Putamen (tissue), 1 donor: ENCODE data around the gene PUS10.
"Not testable (repeated sequence)": the region's sequence is repeated elsewhere in the genome, so short reads cannot be mapped to it uniquely, and the experiment has no call there.

Source experiments
- DNase-seq: peaks from one replicate; pipeline ENCODE4 v3.0.0-alpha.2; 2016; ENCODE audit warnings: low spot score

The PUS10 gene, protein sequence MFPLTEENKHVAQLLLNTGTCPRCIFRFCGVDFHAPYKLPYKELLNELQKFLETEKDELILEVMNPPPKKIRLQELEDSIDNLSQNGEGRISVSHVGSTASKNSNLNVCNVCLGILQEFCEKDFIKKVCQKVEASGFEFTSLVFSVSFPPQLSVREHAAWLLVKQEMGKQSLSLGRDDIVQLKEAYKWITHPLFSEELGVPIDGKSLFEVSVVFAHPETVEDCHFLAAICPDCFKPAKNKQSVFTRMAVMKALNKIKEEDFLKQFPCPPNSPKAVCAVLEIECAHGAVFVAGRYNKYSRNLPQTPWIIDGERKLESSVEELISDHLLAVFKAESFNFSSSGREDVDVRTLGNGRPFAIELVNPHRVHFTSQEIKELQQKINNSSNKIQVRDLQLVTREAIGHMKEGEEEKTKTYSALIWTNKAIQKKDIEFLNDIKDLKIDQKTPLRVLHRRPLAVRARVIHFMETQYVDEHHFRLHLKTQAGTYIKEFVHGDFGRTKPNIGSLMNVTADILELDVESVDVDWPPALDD

DNA sequence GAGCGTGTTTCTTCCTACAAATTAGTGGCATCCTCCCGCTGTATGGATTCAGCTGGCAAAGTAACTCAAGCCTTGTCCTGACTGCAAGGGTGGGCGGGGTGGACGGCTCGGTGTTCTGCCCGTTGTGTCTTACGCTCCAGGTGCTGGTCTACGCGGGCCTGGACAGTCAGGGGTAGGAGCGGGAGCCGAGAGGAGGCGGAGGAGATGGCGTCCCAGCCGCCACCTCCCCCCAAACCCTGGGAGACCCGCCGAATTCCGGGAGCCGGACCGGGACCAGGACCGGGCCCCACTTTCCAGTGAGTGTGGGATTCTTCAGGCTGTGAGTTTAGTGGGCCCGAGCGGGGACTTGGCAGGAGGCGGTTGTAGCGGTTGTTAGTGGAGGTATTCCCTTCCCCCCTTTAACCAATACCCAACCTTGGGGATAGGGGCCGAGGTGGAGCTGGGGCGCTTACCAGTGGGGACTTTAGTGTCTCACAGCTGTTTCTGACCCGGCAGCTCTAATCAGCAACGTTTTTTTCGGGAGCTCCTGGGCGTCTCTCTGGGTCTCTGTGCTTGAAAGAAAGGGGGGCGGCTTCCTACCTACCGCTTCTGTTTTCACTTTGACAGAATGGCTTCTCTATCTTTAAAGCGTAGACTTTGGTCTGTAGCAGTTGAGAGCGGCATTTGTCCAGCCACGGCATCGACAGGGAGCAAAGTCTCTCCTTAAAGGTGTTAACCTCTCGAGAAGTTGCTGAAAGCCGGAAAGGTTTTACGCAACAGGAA lies at the start of gene PUS10, which contains the start of gene PEX13:
PUS10 (minus strand) TSS at position 700 of the 762 bp plus-strand sequence. CDS start 6,365 bp downstream, outside the sequence.
PEX13 (plus strand) TSS at position 165 of the 762 bp plus-strand sequence; CDS start at position 205, 40 bp downstream.
- peak; percentile 3 for DNase-seq

DNA sequence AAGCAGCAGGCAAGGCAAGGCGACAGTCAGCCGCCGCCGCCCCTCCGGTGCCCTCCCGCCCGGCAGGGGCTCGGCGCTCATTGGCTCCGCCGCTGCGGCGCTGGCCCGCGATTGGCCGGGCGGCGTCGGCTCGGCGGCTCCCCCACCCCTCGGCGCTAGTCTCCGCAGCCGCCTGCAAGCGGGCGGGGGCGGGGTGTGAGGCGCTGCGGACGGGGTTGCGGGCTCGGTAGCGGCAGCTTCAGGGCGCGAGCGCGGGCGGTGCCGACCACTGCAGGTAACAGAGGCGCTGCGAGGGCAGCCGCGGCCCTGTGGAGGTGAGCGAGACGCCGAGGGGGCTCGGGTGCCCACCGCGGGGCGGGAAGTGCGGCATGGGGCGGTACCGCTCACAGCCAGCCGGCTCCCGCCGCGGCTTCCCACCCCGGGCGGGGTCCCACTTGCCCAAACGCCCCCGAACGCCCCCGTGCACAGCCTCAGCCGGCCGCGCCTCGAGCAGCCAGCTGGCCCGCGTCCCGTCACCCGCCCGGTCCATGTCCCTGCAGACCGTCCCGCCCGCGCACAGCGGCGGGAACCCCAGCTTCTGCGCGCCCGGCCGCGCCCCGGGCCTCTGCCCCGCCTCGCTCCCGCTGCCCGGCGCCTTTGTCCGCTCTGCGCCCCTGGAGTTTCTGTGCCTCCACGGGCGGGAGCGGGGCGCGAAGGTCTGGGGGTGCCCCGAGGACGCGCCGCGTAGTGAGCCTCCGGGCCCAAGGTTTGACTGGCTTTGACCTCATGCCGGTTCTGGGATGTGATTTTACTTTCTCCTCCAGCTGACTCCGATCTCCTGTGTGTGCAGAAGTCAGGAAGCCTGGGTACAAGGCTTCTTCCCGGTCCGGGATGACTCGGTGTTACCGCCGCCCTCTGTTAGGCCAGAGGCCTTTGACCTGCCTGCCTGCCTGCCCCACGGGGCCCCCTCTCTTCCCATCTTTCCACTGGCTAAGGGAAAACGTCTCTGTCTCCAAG lies 48.0 kb upstream of the PUS10 start, which contains the start of gene SANBR:
SANBR (plus strand) TSS at position 158 of the 996 bp plus-strand sequence. CDS start 4,480 bp downstream, outside the sequence.
- peak; percentile 92 for DNase-seq

DNA sequence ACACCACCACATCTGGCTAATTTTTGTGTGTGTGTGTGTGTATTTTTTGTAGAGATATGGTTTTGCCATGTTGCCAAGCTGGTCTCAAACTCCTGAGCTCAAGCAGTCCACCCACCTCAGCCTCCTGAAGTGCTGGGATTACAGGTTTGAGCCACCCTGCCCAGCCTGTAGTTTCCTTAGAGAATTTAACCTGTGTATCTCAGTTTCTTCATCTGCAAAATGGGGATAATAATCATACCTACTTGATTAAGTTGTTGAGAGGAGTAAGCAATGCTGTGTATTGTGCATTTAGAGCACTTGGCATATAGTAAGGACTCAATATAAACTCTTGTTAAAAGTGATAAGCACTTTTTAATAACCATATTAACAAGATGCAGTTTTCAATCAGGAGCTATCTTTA lies 41.3 kb upstream of the PUS10 start:
- DNase-seq = no peak

DNA sequence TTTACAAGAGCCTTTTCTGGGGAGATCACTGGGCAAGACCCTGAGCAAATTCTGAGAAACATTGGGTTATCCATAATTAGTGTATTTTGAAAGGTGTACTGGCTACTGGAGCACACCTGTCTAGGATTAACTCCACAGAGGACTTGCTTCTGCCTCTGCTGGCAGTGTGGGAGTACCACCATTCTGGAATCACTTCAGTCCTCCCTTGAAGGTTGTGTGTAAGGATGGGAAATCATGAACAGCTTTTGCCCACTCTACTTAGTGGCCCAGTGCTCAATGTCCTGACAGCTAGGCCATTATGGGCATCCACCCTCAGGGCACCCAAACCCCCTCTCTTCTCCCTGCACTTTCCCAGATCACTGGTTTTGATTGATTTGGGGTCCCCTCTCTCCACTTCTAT lies 39.5 kb upstream of the PUS10 start:
- DNase-seq = no peak

DNA sequence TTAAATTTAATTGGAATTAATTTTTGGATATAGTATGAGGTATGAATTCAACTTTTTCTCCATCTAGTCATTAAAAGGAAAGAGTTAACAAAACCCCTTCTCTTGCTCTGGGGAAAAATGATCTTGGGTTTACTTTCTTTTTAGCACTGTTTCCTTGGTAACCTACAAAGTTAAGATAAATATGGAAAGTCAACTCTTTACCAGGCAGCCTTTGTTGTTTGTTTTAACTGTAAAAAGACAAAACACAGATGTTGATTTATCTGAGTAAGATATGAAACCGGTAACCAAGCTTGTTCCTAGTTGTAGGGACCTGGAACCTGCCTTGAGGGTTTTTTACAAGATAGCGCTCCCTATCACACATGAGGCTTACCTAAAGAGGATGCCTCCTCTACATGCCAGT lies 37.5 kb upstream of the PUS10 start:
- DNase-seq = no peak

DNA sequence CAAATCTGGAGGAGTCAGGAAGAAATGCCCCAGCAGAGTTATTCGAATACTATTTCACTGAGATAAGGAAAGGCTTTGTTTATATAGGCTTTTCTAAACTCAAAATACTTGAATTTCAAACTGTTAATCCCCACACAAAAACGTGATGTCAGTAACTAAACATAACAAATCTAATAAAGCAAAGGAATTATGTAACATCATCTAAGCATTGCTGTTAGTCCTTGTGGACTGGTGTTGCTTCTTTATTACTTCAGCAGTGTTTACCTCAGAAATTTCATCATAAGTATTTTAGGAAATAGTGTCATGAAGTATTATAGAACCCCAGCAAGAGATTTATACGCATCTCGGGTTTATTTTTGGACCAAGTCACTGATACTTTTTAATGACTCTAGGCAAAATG lies 27.9 kb upstream of the PUS10 start:
- no peak for DNase-seq

DNA sequence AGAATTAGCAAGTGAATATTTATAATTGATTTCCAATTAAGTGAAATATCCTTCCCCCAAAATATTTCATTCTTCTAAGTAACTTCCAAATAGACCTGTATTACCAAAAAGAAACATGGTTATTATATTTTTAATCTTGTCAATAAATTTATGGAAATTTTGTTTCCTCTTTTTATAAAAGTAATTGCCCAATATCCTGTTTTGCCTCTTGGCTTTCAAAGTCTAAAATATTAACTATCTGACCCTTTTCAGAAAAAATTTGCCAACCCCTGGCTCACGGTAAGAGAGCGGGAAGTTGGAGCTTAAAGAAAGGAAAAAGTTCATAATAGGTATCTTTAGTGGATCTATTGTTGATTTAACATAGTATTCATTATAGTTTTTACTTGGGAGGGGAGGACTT lies 27.2 kb upstream of the PUS10 start:
- DNase-seq = no peak

DNA sequence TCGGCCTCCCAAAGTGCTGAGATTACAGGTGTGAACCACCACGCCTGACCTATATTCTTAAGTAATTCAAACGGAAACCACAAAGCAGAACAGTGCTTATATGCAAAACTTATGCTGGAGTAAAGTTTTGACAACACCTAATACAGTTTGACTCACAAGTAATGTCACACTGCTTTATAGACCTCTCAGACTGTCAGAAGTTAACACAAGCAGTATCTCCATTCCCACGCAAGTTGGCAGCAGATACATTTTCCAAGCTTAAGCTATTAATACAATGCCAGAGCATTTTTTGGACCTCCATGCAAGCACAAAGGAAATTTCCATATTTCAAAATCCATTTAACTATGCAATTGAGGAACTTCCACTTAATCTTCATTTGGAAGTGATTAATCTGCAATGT lies 26.6 kb upstream of the PUS10 start:
- DNase-seq = peak; percentile 29

DNA sequence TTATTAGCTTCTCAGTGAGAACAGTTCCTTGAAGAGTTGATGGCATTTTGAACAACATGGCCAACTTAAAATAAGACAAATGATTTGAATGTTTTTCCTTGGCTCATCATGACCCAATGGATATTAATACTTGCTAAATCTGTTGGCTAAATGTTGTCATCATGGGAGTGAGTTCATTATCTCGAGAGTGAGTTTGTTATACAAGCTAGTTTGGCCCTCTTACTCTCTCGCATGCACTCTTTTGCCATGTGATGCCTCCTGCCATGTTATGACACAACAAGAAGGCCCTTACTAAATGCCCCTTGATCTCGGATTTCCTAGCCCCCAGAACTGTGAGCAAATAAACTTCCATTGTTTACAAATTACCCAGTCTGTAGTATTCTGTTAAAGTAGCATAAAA lies 24.8 kb upstream of the PUS10 start:
- DNase-seq = no peak

DNA sequence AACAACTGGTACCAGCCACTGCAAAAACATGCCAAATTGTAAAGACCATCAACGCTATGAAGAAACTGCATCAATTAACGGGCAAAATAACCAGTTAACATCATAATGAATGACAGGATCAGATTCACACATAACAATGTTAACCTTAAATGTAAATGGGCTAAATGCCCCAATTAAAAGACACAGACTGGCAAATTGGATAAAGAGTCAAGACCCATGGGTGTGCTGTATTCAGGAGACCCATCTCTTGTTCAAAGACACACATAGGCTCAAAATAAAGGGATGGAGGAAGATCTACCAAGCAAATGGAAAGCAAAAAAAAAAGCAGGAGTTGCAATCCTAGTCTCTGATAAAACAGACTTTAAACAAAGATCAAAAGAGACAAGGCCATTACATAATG lies 18.6 kb upstream of the PUS10 start:
- DNase-seq = not testable (repeated sequence)

DNA sequence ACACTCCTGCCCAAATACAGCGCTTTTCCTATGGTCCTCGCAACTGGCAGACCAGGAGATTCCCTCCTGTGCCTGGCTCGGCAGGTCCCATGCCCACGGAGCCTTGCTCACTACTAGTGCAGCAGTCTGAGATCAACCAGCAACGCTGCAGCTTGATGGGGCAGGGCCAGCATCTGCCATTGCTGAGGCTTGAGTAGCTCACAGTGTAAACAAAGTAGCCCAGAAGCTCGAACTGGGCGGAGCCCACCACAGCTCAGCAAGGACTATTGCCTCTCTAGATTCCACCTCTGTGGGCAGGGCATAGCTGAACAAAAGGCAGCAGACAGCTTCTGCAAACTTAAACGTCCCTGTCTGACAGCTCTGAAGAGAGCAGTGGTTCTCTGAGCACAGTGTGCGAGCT lies 16.5 kb upstream of the PUS10 start:
- DNase-seq = not testable (repeated sequence)

DNA sequence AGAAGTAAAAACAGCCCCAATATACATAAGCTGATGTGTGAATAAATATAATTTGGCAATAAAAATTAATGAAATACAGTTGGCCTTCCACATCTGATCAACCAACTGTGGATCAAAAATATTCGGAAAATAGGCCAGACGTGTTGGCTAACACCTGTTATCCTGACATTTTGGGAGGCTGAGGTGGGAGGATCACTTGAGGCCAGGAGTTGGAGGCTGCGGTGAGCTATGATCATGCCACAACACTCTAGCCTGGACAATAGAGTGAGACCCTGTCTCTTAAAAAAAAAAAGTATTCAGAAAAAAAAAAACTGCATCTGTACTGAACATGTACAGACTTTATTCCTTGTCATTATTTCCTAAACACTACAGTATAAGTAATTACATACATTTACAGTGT lies 11.5 kb upstream of the PUS10 start:
- no peak for DNase-seq

DNA sequence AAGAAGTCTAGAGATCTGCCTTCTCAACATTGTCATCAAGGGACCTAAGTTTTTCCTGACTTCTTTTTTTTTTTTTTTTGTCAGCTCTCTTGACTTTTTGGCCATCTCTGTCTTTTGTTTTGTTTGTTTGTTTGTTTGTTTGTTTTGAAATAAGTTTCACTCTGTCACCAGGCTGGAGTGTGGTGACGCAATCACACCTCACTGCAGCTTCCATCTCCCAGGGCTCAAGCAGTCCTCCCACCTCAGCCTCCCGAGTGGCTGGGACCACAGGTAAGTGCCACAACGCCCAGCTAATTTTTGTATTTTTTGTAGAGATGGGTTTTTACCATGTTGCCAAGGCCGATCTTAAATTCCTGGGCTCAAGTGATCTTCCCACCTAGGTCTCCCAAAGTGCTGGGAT lies 5.6 kb upstream of the PUS10 start:
- DNase-seq = no peak

DNA sequence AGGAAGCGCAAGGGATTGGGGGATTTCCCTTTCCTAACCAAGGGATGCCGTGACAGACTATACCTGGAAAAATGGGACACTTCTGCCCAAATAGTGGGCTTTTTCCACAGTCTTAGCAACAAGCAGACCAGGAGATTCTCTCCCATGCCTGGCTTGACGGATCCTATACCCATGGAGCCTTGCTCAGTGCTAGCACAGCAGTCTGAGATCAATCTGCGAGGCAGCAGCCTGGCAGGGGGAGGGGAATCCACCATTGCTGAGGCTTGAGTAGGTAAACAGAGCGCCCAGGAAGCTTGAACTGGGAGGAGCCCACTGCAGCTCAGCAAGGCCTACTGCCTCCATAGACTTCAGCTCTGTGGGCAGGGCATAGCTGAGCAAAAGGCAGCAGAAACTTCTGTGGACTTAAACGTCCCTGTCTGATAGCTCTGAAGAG lies 3.2 kb upstream of the PUS10 start:
- DNase-seq = no peak

DNA sequence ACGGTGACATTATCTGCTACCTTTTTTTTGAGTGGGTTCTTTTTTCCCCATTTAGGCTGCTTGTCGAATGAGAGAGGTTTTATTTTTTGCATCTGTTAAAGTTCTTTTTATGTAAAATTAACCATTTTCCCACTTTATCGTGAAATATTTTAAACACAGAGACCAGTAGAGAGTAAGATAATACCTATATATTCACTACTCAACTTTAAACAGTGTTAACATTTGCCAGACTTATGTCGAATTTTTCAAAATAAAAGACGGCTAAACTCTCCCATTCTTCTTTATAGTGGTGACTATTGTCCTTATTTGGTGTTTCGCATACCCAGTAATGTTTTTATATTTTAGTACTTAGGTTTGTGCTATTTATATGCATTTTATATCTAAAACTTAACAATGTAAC lies 743 bp upstream of the PUS10 start:
- no peak for DNase-seq

DNA sequence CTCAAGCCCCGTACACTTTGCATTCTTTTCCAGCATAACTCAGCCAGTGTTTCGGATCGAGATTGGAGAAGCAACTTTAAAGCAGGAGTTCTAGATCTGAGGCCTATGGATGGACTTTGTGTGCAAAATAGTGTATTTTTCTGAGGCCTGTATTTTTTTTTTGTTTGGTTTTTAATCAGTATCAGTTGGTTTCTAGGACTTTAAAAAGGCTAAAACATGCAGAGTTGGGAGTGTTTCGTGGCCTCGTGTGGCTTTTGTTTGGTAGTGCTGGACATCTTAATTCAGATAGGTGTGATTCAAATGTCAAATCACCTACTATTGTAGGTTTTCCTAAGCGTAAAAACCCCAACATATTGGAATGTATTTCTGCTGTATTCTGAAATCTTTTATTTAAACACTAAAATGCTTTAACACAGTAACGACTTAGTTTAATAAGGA lies 282 bp upstream of the PUS10 start:
- DNase-seq = no peak

DNA sequence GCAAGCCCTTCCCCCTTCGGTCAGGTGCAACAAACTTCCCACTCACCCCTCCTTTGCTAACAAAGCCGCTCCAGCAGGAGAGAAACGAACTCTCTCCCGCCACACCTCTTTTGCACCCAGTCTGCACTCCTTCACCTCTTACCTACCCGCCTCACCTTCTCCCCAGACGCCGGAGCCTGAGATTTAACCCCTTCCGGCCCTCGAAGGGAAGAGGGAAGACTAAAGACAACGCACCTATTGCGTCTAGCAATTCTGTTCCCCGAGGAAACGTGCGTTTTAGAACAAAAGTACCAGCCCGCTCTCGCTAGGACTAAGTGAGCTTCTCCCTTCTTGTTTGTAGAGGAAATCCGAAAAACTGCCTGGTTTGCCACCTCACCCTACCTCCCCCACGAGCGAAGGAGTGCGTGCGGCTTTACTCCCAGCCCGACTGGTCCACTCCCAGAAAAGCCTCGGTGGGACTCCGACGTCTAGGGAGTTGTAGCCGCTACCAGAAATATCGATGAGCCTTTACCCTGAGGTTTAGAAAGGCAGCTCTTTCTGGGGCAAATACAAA lies 976 bp downstream of the PUS10 start:
- peak; percentile 85 for DNase-seq

DNA sequence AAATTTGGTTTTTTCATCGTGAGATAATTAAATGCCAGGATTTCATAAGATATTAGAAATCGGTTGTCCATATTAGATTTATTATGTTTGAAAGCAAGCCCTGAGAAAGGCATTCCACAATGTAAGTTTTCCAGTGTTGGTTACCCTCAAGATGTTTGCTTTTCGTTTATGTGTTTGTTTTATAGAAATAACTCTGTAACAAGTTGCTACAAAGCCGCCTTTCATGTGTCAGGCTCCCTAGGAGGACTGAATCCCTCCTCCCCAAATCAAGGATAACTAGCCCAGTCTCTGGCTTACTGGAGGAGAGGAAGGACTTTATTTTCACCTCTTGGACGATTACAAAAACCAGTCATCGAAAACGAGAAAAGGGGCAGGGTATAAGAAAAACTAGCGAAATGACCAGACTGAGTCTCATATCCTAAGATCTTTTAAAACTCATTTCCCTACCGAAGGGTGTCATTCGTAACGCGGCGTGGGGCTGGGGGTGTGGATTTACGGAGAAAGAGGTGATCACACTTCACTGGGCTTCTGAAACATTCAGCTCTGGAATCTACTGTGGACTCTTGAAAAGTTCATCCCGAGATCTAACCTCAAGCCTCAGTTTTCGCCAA lies 1.6 kb downstream of the PUS10 start:
- no peak for DNase-seq

DNA sequence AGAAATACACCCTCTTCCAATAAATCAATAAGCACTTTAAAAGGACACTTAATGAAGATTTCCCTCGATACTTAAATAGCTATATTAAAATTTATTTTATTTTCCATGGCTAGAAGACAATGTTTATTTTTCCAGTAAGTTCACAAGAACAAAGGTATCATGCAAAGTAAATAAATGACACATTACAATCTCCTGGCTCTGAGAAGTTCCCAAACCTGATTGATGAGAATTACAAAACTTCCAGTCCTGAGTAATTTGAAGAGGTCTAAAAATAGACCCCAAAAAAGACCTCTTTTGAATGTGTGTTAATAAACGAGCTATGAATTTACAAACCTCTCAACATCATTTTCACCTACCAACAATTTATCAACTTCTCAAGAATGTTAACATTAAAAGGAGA lies 2.1 kb downstream of the PUS10 start:
- no peak for DNase-seq

DNA sequence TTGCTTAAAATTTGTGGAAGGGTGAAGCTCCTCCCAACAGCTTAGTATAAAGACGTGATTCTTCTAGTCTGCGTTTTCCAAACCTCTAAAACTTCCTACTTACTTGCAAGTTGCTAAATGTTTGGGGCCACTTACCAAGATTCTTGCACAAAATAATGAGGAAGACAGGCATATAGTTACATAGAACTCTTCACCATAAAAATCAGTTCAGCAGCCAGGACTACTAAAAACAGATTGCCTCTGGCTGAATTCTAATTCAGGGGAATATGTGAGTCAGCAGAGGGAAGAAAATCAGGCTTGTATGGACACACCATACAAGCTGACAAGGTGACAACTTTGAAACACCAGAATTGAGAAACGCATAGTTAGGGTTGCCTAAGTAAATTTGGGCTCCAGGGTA lies 3.3 kb downstream of the PUS10 start:
- DNase-seq = no peak

DNA sequence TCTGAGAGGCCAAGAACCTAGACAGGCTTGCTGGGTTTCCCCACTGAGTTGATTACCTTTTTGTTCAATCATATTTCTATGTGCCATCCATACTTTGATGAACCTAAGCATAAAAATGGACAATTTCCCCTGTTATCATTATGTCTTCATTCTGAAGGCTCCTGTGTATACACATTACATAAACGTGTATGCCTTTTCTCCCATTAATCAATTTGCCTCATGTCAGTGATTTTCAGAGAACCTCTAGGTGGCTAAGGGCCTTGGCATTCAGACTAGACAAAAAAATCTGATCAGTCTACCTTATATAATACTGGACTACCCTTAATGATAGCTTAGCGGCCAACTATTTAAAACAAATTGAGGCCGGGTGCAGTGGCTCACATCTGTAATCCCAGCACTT lies 4.7 kb downstream of the PUS10 start:
- no peak for DNase-seq
